Endothelial cell of umbilical vein (primary cell): Measurements from ENCODE around the gene MAGI1.

Experiments
- POLR2AphosphoS5 ChIP-seq: IDR thresholded peaks from 2 replicates; pipeline ENCODE4 v1.6.1; 2012; ENCODE audit warnings: low read depth, mild to moderate bottlenecking, control low read depth, low read length, moderate library complexity; ENCODE audit not compliant: insufficient read depth
- TF ChIP-seq, protein P1 (sequence below), 2 donors: IDR thresholded peaks; 1 replicate in 1 of 2; 2 replicates in 1 of 2; pipeline ENCODE4 v1.5.1; 2011; ENCODE audit warnings: low read length in 2 of 2, mild to moderate bottlenecking in 2 of 2, moderate library complexity in 2 of 2, control low read depth in 1 of 2, inconsistent platforms in 1 of 2, low read depth in 1 of 2; ENCODE audit not compliant: insufficient read depth in 1 of 2; ENCODE audit errors: extremely low read depth in 1 of 2

DNA sequence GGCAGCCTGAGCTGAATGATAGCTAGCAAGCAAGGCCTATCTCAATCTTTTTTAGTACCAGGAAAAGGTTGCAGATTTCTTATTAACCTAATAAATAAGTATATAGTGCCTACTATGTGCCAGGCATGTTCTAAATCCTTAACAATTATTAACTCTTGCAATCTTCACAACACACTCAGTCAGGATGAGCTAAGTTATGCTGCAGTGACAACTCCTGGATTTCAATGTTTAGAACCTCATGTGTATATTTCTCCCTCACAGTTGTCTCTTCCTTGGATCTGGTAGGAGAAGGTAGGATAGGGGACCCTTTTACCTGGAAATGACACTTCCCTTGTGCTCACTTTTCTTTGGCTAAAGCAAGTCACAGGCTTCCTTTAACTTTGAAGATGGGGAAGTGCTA, 39.3 kb upstream of the MAGI1 start:
- no peak for TF ChIP-seq POLR2AphosphoS5
- TF ChIP-seq, protein P1, sequence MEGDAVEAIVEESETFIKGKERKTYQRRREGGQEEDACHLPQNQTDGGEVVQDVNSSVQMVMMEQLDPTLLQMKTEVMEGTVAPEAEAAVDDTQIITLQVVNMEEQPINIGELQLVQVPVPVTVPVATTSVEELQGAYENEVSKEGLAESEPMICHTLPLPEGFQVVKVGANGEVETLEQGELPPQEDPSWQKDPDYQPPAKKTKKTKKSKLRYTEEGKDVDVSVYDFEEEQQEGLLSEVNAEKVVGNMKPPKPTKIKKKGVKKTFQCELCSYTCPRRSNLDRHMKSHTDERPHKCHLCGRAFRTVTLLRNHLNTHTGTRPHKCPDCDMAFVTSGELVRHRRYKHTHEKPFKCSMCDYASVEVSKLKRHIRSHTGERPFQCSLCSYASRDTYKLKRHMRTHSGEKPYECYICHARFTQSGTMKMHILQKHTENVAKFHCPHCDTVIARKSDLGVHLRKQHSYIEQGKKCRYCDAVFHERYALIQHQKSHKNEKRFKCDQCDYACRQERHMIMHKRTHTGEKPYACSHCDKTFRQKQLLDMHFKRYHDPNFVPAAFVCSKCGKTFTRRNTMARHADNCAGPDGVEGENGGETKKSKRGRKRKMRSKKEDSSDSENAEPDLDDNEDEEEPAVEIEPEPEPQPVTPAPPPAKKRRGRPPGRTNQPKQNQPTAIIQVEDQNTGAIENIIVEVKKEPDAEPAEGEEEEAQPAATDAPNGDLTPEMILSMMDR (IDR thresholded peaks at IDR 0.05; ENCODE audit: extremely low read depth in 1 of 2, insufficient read depth in 1 of 2, low read depth in 1 of 2, low read length in 2 of 2): no peak
